Gastrocnemius medialis (tissue), 4 donors: ENCODE data around the gene CCDC141.

Source experiments
- POLR2A ChIP-seq, 2 donors: fragments of 450-650 bp; IDR thresholded peaks; one replicate each; pipeline ENCODE4 v1.6.1; 2017; ENCODE audit warnings: antibody characterized with exemption in 2 of 2, mild to moderate bottlenecking in 2 of 2, moderate library complexity in 2 of 2
- TF ChIP-seq, protein P1 (sequence below), 5 experiments: fragments of 450-650 bp in 3 of 5; fragments of 200-600 bp in 2 of 5; sonication (generic) in 2 of 5; IDR thresholded peaks in 4 of 5; conservative IDR thresholded peaks in 1 of 5; 1 replicate in 4 of 5; 2 replicates in 1 of 5; pipeline ENCODE4 v1.5.1; 2016 to 2019; ENCODE audit warnings: antibody characterized with exemption in 5 of 5, mild to moderate bottlenecking in 3 of 5, moderate library complexity in 3 of 5

DNA sequence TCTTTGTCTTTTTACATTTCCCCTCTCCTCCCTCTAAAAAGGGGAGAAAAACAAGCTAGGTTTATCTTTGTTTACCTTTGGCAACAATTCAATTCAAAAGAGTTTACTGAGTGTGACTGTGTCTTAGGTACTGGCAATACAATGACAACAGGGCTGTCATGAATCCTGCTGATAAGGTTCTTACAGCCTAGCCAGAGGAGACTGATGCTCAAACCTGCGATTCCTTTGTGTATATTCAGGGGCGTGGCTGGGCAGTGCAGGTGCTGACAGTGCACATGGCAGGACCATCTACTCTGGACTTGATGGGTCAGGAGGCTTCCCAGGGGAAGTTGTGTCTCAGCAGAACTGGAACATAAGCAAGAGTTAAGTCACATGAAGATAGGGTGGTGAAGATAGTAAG, 219.5 kb downstream of the CCDC141 start:
- TF ChIP-seq POLR2A (IDR thresholded peaks at IDR 0.05), result no peak
- TF ChIP-seq, protein P1, sequence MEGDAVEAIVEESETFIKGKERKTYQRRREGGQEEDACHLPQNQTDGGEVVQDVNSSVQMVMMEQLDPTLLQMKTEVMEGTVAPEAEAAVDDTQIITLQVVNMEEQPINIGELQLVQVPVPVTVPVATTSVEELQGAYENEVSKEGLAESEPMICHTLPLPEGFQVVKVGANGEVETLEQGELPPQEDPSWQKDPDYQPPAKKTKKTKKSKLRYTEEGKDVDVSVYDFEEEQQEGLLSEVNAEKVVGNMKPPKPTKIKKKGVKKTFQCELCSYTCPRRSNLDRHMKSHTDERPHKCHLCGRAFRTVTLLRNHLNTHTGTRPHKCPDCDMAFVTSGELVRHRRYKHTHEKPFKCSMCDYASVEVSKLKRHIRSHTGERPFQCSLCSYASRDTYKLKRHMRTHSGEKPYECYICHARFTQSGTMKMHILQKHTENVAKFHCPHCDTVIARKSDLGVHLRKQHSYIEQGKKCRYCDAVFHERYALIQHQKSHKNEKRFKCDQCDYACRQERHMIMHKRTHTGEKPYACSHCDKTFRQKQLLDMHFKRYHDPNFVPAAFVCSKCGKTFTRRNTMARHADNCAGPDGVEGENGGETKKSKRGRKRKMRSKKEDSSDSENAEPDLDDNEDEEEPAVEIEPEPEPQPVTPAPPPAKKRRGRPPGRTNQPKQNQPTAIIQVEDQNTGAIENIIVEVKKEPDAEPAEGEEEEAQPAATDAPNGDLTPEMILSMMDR (IDR thresholded peaks at IDR 0.05 in 4 of 5, conservative IDR thresholded peaks at IDR 0.05 in 1 of 5), result no peak
